ENCODE results near the gene CCDC91.
"Not testable (repeated sequence)": the region's sequence is repeated elsewhere in the genome, so short reads cannot be mapped to it uniquely, and the experiment has no call there.

The CCDC91 gene

DNA sequence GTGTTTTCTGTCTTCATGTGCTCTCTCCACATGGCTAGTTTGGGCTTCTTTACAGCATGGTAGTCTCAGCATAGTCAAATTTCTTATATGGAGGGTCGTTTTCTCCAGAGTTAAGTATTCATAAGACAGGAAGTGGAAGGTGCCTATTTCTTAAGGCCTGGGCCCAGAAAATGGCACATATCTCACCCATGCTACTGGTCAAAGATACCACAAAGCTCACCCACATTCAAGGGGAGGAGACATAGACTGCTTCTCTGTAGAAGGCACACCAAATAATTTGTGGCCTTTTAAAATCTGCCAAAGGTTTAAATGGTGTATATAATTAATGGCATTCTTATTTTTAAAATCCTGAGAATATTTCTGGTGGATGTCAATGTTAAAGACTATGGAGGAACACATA, 44.8 kb downstream of the CCDC91 start:
- no peak for DNase-seq

DNA sequence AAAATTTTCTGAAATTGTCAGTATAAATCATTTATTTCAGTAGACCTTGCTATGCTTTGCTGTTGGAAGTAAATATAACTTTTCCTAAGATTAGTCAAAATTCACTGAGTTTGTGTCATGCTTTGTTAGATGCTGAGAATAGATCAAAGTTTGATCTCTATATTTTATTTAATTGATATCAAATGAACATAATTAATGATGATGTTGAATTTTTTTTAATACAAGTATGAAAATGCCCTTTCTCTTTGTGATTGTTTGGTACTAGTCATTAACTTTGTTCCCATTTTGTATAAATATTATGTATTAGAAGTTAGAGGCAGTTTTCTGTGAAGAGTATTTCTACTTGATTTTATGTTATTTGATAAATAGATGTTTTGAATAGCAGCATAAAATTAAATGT, 45.7 kb downstream of the CCDC91 start:
- no peak for DNase-seq

DNA sequence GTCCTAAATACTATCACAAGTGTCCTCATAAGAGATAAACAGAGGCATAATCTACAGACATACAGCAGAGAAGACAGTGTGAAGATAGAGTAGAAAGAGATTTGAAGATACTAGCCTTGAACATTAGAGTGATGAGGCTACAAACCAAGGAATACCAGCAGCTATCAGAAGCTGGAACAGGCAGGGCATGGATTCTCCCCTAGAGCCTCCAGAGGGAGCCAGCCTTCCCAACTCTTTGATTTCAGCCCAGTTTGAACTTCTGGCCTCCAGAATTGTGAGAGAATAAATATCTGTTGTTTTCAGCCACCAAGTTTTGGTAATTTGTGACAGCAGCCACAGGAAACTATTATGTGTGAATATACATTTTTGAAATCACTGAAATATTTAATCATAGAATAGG, 47.2 kb downstream of the CCDC91 start:
- DNase-seq: no peak

GRCh38 chr12:28239918-28240317, 49.7 kb downstream of the CCDC91 start:
- DNase-seq: no peak

DNA sequence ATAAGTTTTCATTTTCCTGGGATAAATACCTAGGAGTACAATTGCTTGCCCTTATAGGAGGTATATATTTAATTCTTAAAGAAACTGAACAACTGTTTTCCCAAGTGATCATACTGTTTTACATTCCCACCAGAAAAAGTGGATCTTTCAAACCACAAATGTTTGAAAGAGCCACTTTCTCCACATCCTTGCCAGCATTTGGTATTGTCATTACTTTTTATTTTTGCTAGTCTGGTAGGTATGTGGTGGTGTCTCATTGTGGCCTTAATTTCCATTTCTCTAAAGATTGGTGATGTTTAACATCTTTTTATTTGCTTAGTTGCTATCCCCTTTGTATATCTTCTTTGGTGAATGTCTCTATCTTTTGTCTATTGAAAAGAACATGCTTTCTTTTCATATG, 50.6 kb downstream of the CCDC91 start:
- no peak for DNase-seq

DNA sequence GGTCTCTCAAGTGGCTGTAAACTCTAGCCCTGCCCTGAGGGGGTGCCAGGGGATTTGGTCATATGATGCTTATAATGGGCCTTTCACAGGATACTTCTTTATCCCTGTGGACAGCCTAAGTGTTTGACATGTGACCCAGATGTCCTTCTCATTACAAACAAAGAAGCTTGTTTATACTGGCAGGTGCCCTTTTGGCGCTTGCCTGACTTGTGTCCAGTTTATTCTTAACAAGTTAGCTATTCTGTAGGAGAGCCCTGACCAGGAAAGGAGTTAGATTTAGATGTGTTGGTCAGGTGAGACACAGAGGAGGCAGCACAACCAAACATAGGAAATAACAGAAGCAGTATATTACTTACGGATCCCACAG, 51.9 kb downstream of the CCDC91 start:
- DNase-seq: no peak

GRCh38 chr12:28242496-28243309, 52.4 kb downstream of the CCDC91 start:
- DNase-seq: no peak

- DNase-seq: no peak
These were observed 53.0 kb downstream of the CCDC91 start for GRCh38 chr12:28243310-28243633.

- DNase-seq: no peak
These were observed 57.5 kb downstream of the CCDC91 start for GRCh38 chr12:28247806-28248205.

- no peak for DNase-seq
These were observed 58.4 kb downstream of the CCDC91 start for GRCh38 chr12:28248555-28249145.

DNA sequence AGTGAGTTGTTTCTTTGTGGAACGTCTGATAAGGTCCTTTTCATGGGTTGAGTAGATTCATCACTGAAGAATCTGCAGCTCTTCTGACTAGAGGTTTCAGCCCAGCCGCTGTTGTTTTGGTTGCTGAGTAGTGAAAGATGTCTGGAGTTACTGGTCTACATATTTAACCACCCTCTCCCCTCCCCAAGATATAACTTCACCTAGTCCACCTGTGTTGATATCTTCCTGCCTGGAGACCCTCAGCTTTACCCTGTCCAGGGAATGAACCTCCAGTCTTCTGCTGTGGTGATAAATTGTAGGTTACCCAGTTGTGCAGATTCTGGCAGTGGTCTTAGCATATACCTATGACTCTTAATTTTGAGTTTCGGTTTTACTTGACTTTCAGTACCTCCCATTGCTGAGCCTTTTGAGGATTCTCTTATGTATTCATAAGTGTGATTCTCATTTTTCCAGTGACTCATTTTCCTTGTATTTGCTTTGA, 62.9 kb downstream of the CCDC91 start:
- no peak for DNase-seq

DNA sequence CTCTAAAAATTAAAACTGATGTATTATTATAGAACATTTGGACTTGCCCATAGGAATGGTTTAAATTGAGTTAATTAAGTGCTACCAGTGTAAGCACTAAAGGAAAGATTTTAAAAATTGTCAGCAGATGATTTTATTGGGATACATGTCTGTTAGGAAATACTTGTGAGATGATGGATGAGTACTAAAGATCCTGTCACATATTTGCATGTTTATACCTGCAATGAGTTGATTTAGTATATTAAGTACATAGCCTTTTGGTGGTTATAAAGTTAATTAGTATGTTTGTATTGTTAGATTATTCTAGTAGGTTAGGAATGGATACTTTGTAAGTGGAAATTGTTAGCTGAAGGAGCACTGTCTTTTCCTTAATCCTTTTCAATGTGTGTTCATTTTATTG, 67.2 kb downstream of the CCDC91 start:
- no peak for DNase-seq

GRCh38 chr12:28258998-28259397, 68.7 kb downstream of the CCDC91 start:
- no peak for DNase-seq

GRCh38 chr12:28265435-28266042, 75.3 kb downstream of the CCDC91 start:
- no peak for DNase-seq

DNA sequence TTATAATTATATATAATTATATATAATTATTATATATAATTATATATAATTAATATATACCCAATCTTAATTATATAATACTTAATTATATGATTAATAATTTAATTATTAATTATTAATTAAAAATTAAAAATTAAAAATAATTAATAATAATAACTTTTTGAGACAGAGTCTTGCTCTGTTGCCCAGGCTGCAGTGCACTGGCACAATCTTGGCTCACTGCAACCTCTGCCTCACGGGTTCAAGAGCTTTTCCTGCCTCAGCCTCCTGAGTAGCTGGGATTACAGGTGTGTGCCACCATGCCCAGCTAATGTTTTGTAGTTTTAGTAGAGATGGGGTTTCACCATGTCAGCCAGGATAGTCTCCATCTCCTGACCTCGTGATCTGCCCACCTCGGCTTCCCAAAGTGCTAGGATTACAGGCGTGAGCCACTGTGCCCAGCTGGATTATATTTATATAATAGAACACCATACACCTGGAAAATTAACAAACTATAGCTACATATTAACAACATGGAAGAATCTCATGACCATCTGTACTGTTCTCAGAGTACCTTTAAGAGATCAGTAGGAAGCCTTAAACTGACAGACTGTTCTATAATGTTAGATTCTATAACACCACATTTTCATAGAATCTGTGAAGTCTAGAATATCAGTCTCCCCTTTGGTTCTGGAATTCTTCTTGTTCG, 77.8 kb downstream of the CCDC91 start:
- DNase-seq: not testable (repeated sequence)

GRCh38 chr12:28268608-28269229, 78.5 kb downstream of the CCDC91 start:
- no peak for DNase-seq

- no peak for DNase-seq
These were observed 79.6 kb downstream of the CCDC91 start for GRCh38 chr12:28269851-28270250.

DNA sequence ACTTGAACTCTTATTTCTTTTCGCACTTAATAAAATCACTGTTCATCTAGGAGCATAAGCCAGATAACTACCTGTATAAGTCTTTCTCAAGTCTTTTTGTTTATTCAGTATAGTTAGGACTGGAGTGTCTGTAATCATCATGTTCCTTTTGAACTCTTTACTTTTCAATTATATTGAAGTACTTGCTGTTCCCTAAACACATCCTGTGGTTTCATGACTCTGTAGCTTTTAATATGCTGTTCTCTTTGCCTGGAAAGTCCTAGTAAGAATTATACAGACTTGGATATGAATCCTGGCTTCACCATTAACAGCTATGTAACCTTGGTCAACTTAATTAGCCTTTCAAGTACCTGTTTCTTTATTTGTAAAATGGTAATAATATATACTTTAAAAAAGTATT, 88.2 kb downstream of the CCDC91 start:
- DNase-seq: no peak

DNA sequence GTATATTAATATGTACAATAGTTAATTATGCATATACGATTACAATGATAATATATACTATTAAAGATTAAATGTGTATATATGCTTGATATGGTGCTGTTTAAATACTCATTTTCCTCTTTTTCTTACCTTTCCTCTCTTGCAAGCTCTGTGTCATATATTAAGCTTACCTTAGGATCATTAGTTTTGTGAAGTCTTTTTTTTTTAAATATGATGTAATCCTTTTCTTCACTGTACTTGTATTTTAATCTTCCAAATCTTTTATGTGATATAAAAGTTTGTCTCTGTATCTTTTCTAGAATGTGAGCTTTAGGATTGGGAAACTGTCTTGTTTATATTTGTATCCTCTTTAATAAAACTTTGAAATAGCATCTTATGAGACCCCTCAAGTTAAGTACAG, 88.7 kb downstream of the CCDC91 start:
- no peak for DNase-seq

DNA sequence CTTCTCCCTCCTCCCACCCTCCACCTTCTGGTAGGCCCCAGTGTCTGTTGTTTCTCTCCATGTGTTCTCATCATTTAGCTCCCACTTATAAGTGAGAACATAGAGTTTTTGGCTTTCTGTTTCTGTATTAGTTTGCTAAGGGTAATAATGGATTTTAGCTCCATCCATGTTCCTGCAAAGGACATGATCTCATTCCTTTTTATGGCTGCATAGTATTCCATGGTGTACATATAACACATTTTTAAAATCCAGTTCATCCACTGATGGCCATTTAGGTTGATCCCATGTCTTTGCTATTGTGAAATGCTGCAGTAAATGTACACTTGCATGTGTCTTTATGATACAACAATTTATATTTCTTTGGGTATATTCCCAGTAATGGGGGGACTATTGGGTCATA, 96.1 kb downstream of the CCDC91 start:
- DNase-seq: no peak

DNA sequence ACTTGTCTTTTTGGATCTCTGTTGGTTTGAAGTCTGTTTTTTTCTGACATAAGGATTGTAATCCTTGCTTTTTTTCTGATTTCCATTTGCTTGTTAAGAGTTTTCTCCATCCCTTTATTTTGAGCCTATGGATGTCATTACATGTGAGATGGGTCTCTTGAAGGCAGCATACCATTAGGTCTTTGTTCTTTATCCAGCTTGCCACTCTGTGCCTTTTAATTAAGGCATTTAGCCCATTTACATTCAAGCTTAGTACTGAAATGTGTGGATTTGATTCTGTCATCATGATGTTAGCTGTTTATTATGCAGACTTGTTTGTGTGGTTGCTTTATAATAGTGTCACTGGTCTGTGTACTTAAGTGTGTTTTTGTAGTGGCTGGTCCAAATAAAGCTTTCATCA, 100.0 kb downstream of the CCDC91 start:
- DNase-seq: no peak

DNA sequence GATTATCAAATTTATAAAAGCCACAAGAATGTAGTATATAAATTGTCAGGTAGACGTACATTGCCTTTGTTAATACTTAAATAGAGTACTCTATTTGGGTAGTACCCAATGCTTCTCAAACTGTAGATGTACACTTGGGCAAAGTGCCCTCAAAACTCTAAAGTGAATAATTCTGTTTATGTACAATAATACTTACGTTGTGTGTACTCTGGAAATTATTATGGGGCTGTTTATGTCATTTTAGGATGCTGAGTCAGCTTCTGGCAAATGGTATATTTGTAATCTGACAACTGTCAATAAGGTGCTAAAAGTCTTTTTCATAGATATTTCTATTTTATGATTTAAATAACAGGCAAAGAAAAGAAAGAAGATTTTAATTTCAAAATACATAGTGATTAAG, 102.4 kb downstream of the CCDC91 start:
- DNase-seq: no peak

DNA sequence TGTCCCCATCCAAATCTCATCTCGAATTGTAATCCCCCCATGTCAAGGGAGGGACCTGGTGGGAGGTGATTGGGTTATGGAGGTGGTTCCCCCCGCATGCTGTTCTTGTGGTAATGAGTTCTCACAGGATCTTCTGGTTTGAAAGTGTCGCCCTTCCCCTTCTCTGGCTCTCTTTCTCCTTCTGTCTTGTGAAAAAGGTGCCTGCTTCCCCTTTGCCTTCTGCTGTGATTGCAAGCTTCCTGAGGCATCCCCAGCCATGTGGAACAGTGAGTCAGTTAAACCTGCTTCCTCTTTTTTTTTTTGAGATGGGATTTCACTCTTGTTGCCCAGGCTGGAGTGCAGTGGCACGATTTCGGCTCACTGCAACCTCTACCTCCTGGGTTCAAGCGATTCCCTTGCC, 104.0 kb downstream of the CCDC91 start:
- DNase-seq: no peak

All from NCI-H1436 (cell line).